ENCODE results near the gene PRLH. TPM values are rescaled to one million over a fixed set of nuclear protein-coding genes. Genes with fewer than 3 reads are reported as not detected.
A peak's percentile ranks its signal among the peaks of the same experiment; 100 is the strongest.

PRLH gene
- total and polyA plus RNA-seq, 2 donors (not counting 1 experiment from before 2014, with no cell fraction given), result not detected

- H3K9me3 ChIP-seq (ENCODE audit: control insufficient read depth, insufficient read depth, low read depth, low read length), result no peaks in the 10 kb centered on the region
- no peaks in the 10 kb centered on the region for H4K20me1 ChIP-seq (ENCODE audit: control insufficient read depth, extremely low read depth, insufficient read depth, low read length)
- no peaks in the 10 kb centered on the region for H3K27me3 ChIP-seq (ENCODE audit: control insufficient read depth, insufficient read depth, low read length)
- peaks cover 6% of the 10 kb centered on the region for H3K4me1 ChIP-seq (ENCODE audit: control insufficient read depth, extremely low read depth, insufficient read depth, low read length)
- no peak overlapping the region for H3K27ac ChIP-seq (ENCODE audit: insufficient read depth, low read length)
- H3K9ac ChIP-seq (ENCODE audit: insufficient read depth, low read length), result no peak overlapping the region
- no peak overlapping the region for H3K4me2 ChIP-seq (ENCODE audit: extremely low read depth, insufficient read depth, low read length)
- H3K79me2 ChIP-seq (ENCODE audit: control insufficient read depth, insufficient read depth, low read length), result no peaks in the 10 kb centered on the region
- TF ChIP-seq EZH2 (IDR thresholded peaks at IDR 0.05; ENCODE audit: low read length, missing control alignments), result no peak
- no peak for TF ChIP-seq CTCF (conservative IDR thresholded peaks at IDR 0.05 in 1 of 2, IDR thresholded peaks at IDR 0.05 in 1 of 2; ENCODE audit: low read depth in 1 of 2, low read length in 2 of 2)
- no peak for DNase-seq (ENCODE audit: low read depth in 2 of 2)
- no peak overlapping the region for H3K4me3 ChIP-seq (replicated peaks in 1 of 4; ENCODE audit: control extremely low read depth in 1 of 4, insufficient read depth in 1 of 4, low read depth in 3 of 4, low read length in 4 of 4)
- no peaks in the 10 kb centered on the region for H3K36me3 ChIP-seq (ENCODE audit: control insufficient read depth, insufficient read depth, low read length)
- H2AFZ ChIP-seq (ENCODE audit: low read length), result no peak overlapping the region
Measured at GRCh38 chr2:237536083-237536415, 30.3 kb upstream of the PRLH start.

- no peaks in the 10 kb centered on the region for H3K9me3 ChIP-seq (ENCODE audit: control insufficient read depth, insufficient read depth, low read depth, low read length)
- no peak overlapping the region for H3K4me2 ChIP-seq (ENCODE audit: extremely low read depth, insufficient read depth, low read length)
- DNase-seq (ENCODE audit: low read depth in 2 of 2), result no peak
- H3K9ac ChIP-seq (ENCODE audit: insufficient read depth, low read length), result no peak overlapping the region
- H4K20me1 ChIP-seq (ENCODE audit: control insufficient read depth, extremely low read depth, insufficient read depth, low read length), result no peaks in the 10 kb centered on the region
- peaks cover 8% of the 10 kb centered on the region for H3K4me1 ChIP-seq (ENCODE audit: control insufficient read depth, extremely low read depth, insufficient read depth, low read length)
- H3K36me3 ChIP-seq (ENCODE audit: control insufficient read depth, insufficient read depth, low read length), result no peaks in the 10 kb centered on the region
- no peak overlapping the region for H3K4me3 ChIP-seq (replicated peaks in 1 of 4; ENCODE audit: control extremely low read depth in 1 of 4, insufficient read depth in 1 of 4, low read depth in 3 of 4, low read length in 4 of 4)
- TF ChIP-seq EZH2 (IDR thresholded peaks at IDR 0.05; ENCODE audit: low read length, missing control alignments), result no peak
- TF ChIP-seq CTCF (conservative IDR thresholded peaks at IDR 0.05 in 1 of 2, IDR thresholded peaks at IDR 0.05 in 1 of 2; ENCODE audit: low read depth in 1 of 2, low read length in 2 of 2), result no peak
- no peaks in the 10 kb centered on the region for H3K79me2 ChIP-seq (ENCODE audit: control insufficient read depth, insufficient read depth, low read length)
- H3K27ac ChIP-seq (ENCODE audit: insufficient read depth, low read length), result no peak overlapping the region
- no peaks in the 10 kb centered on the region for H3K27me3 ChIP-seq (ENCODE audit: control insufficient read depth, insufficient read depth, low read length)
- H2AFZ ChIP-seq (ENCODE audit: low read length), result no peak overlapping the region
Measured at GRCh38 chr2:237536617-237537016, 29.8 kb upstream of the PRLH start.

- H3K4me2 ChIP-seq (ENCODE audit: extremely low read depth, insufficient read depth, low read length), result no peak overlapping the region
- no peak overlapping the region for H3K4me3 ChIP-seq (replicated peaks in 1 of 4; ENCODE audit: control extremely low read depth in 1 of 4, insufficient read depth in 1 of 4, low read depth in 3 of 4, low read length in 4 of 4)
- no peak overlapping the region for H3K9ac ChIP-seq (ENCODE audit: insufficient read depth, low read length)
- H3K27ac ChIP-seq (ENCODE audit: insufficient read depth, low read length), result no peak overlapping the region
- no peak overlapping the region for H2AFZ ChIP-seq (ENCODE audit: low read length)
- no peaks in the 10 kb centered on the region for H3K36me3 ChIP-seq (ENCODE audit: control insufficient read depth, insufficient read depth, low read length)
- DNase-seq (ENCODE audit: low read depth in 2 of 2), result peak in 1 of 2 donors; percentile 4
- no peaks in the 10 kb centered on the region for H3K9me3 ChIP-seq (ENCODE audit: control insufficient read depth, insufficient read depth, low read depth, low read length)
- H3K4me1 ChIP-seq (ENCODE audit: control insufficient read depth, extremely low read depth, insufficient read depth, low read length), result peaks cover 8% of the 10 kb centered on the region
- no peaks in the 10 kb centered on the region for H4K20me1 ChIP-seq (ENCODE audit: control insufficient read depth, extremely low read depth, insufficient read depth, low read length)
- H3K27me3 ChIP-seq (ENCODE audit: control insufficient read depth, insufficient read depth, low read length), result no peaks in the 10 kb centered on the region
- TF ChIP-seq EZH2 (IDR thresholded peaks at IDR 0.05; ENCODE audit: low read length, missing control alignments) (no peak), CTCF (conservative IDR thresholded peaks at IDR 0.05 in 1 of 2, IDR thresholded peaks at IDR 0.05 in 1 of 2; ENCODE audit: low read depth in 1 of 2, low read length in 2 of 2) (no peak)
- no peaks in the 10 kb centered on the region for H3K79me2 ChIP-seq (ENCODE audit: control insufficient read depth, insufficient read depth, low read length)
Measured at GRCh38 chr2:237538001-237538720, 28.2 kb upstream of the PRLH start.

All from fibroblast of lung (primary cell).